Measurements from ENCODE around the gene DVL2.
"Not testable (repeated sequence)": the region's sequence is repeated elsewhere in the genome, so short reads cannot be mapped to it uniquely, and the experiment has no call there.

DVL2 gene

GRCh38 chr17:7196651-7197401 lies 37.5 kb downstream of the DVL2 start:
- DNase-seq (ENCODE audit: low read depth), result no peak

GRCh38 chr17:7195971-7196370 lies 38.3 kb downstream of the DVL2 start:
- DNase-seq (ENCODE audit: low read depth), result no peak

- DNase-seq (ENCODE audit: low read depth), result no peak
Observed at GRCh38 chr17:7192271-7192937, 41.9 kb downstream of the DVL2 start.

- no peak for DNase-seq (ENCODE audit: low read depth)
Observed at GRCh38 chr17:7191571-7192270, 42.6 kb downstream of the DVL2 start.

GRCh38 chr17:7191069-7191468 lies 43.2 kb downstream of the DVL2 start:
- no peak for DNase-seq (ENCODE audit: low read depth)

GRCh38 chr17:7190276-7190917 lies 43.9 kb downstream of the DVL2 start:
- no peak for DNase-seq (ENCODE audit: low read depth)

GRCh38 chr17:7186241-7186640 lies 48.1 kb downstream of the DVL2 start:
- no peak for DNase-seq (ENCODE audit: low read depth)

- no peak for DNase-seq (ENCODE audit: low read depth)
Observed at GRCh38 chr17:7184647-7185046, 49.7 kb downstream of the DVL2 start.

GRCh38 chr17:7184091-7184488 lies 50.2 kb downstream of the DVL2 start:
- no peak for DNase-seq (ENCODE audit: low read depth)

GRCh38 chr17:7183433-7184090 lies 50.8 kb downstream of the DVL2 start:
- DNase-seq (ENCODE audit: low read depth), result no peak

- not testable (repeated sequence) for DNase-seq (ENCODE audit: low read depth)
Observed at GRCh38 chr17:7182101-7182500, 52.2 kb downstream of the DVL2 start.

- DNase-seq (ENCODE audit: low read depth), result no peak
Observed at GRCh38 chr17:7179317-7180254, 54.7 kb downstream of the DVL2 start, which contains the start of gene ASGR1. ASGR1 (minus strand) TSS chr17:7179370; CDS start chr17:7178563, 807 bp downstream.

- no peak for DNase-seq (ENCODE audit: low read depth)
Observed at GRCh38 chr17:7178973-7179316, 55.4 kb downstream of the DVL2 start.

GRCh38 chr17:7177954-7178477 lies 56.3 kb downstream of the DVL2 start:
- DNase-seq (ENCODE audit: low read depth), result no peak

GRCh38 chr17:7177191-7177953 lies 56.9 kb downstream of the DVL2 start:
- no peak for DNase-seq (ENCODE audit: low read depth)

- no peak for DNase-seq (ENCODE audit: low read depth)
Observed at GRCh38 chr17:7176841-7177190, 57.5 kb downstream of the DVL2 start.

- DNase-seq (ENCODE audit: low read depth), result no peak
Observed at GRCh38 chr17:7176107-7176840, 58.0 kb downstream of the DVL2 start.

Data from HS-5 (cell line).